ENCODE measurements around the gene HELZ.
"Not testable (repeated sequence)": the region's sequence is repeated elsewhere in the genome, so short reads cannot be mapped to it uniquely, and the experiment has no call there.

The HELZ gene

DNA sequence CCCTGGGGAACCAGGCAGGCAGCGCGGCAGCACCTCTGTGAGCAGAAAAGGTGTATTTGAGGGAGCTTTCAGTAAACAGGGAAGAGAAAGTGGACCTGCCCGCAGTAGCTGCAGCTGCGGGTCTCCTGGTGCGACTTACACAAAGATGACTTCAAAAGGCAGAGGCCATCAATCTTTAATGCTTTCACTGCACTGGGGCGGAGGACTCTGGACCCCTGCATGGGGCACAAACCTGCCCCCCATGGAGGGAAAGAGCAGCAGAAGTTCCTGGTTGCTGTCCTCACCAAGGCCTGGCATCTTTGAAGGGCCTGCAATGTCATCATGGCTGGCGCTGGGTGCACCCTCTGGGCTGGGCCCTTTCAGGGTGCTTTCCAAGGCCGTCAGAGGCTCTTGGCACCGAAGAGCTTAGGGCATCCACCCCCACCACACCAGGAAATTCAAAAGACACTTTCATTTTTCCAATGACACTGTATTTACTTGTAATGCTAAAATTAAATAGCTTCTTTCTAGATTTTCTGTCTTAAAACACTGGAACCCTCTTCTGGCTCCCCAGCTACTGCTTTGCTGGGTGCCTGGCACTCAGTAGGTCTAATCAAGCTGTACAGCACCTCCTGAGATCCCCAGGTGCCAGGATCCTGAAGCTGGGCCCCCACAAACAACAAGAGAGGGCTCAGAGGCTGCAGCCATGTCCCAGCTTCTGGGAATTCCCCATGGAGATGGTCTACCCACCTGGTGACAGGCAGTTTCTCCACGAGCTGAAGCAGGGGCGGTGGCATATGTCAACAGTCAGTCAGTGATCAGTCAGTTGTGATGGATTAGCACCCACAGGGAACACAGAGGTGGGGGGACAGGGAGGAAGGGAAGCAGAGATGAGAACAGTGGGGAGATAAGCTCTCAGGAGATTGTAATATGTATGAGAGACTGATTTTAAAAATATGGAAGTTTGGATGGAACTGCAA is 202.8 kb downstream of the HELZ start:
- H3K36me3 ChIP-seq (ENCODE audit: insufficient read depth, low read length) = no peaks in the 10 kb centered on the region
- no peaks in the 10 kb centered on the region for H3K4me1 ChIP-seq (ENCODE audit: control insufficient read depth, insufficient read depth, low read length, unreplicated experiment)
- H3K79me2 ChIP-seq (ENCODE audit: control insufficient read depth, insufficient read depth, low read length, unreplicated experiment) = no peaks in the 10 kb centered on the region
- no peak overlapping the region for H2AFZ ChIP-seq (ENCODE audit: low read length, unreplicated experiment)
- H3K4me3 ChIP-seq (ENCODE audit: low read depth, low read length) = no peak overlapping the region
- H3K27ac ChIP-seq (ENCODE audit: low read depth, low read length) = no peak overlapping the region
- H3K27me3 ChIP-seq (ENCODE audit: insufficient read depth, low read length) = peaks cover 55% of the 10 kb centered on the region

DNA sequence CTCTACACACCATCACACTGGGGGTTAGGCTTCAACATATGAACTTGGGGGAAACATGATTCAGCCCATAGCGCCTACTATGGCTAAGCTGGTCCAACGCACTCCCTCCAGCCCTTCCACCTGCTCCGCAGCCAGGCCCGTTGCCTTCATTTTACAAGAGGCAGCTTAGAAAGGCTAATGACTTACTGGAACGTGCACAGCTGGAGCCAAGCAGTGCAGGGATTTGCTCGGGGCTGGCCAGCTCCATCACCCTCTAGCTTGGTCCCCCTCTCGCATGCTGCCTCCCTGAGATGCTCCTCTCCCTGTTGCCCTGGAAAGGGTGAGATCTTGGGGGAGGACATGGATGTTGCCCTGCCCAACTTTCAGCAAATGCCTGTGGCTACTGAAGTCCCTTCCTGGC is 203.5 kb downstream of the HELZ start:
- H3K27ac ChIP-seq (ENCODE audit: low read depth, low read length) = no peak overlapping the region
- H3K27me3 ChIP-seq (ENCODE audit: insufficient read depth, low read length) = peaks cover 58% of the 10 kb centered on the region
- no peaks in the 10 kb centered on the region for H3K79me2 ChIP-seq (ENCODE audit: control insufficient read depth, insufficient read depth, low read length, unreplicated experiment)
- no peaks in the 10 kb centered on the region for H3K4me1 ChIP-seq (ENCODE audit: control insufficient read depth, insufficient read depth, low read length, unreplicated experiment)
- H2AFZ ChIP-seq (ENCODE audit: low read length, unreplicated experiment) = no peak overlapping the region
- no peaks in the 10 kb centered on the region for H3K36me3 ChIP-seq (ENCODE audit: insufficient read depth, low read length)
- no peak overlapping the region for H3K4me3 ChIP-seq (ENCODE audit: low read depth, low read length)

DNA sequence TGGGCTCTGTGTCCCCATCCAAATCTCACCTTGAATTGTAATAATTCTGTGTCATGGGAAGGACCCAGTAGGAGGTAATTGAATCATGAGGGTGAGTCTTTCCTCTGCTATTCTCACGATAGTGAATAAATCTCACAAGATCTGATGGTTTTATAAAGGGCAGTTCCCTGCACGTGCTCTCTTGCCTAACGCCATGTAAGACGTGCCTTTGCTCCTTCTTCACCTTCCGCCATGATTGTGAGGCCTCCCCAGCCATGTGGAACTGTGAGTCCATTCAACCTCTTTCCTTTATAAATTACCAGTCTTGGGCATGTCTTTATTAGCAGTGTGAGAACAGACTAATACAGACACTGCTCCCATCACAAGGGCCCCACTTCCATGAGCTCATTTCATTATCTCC is 203.9 kb downstream of the HELZ start:
- H3K27ac ChIP-seq (ENCODE audit: low read depth, low read length); H3K79me2 ChIP-seq (ENCODE audit: control insufficient read depth, insufficient read depth, low read length, unreplicated experiment); H3K4me1 ChIP-seq (ENCODE audit: control insufficient read depth, insufficient read depth, low read length, unreplicated experiment); H2AFZ ChIP-seq (ENCODE audit: low read length, unreplicated experiment); H3K36me3 ChIP-seq (ENCODE audit: insufficient read depth, low read length); H3K4me3 ChIP-seq (ENCODE audit: low read depth, low read length): not testable (repeated sequence)
- peaks cover 58% of the 10 kb centered on the region for H3K27me3 ChIP-seq (ENCODE audit: insufficient read depth, low read length)

DNA sequence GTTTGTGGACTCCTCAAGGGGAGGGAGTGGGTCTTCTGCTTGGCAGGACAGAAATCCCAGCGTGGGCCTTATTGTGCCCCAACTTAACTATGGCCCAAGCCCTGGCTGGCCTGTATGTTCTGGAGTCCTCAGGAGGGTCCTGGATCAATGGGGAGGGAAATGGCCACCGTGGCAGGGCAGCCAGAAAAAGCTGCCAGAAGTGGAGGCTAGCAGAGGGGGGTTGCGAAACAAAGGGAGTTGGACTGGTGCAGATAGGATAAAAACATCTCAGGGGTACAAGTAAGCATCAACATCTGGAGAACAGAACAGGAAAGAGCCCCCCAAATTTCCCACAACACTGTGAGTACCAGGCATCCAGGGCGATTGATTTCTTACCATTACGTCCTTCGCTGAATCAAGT is 204.3 kb downstream of the HELZ start:
- Histone ChIP-seq H2AFZ (ENCODE audit: low read length, unreplicated experiment) (no peak overlapping the region), H3K27ac (ENCODE audit: low read depth, low read length) (no peak overlapping the region), H3K36me3 (ENCODE audit: insufficient read depth, low read length) (no peaks in the 10 kb centered on the region), H3K4me3 (ENCODE audit: low read depth, low read length) (no peak overlapping the region), H3K79me2 (ENCODE audit: control insufficient read depth, insufficient read depth, low read length, unreplicated experiment) (no peaks in the 10 kb centered on the region), H3K4me1 (ENCODE audit: control insufficient read depth, insufficient read depth, low read length, unreplicated experiment) (no peaks in the 10 kb centered on the region), H3K27me3 (ENCODE audit: insufficient read depth, low read length) (peaks cover 54% of the 10 kb centered on the region)

DNA sequence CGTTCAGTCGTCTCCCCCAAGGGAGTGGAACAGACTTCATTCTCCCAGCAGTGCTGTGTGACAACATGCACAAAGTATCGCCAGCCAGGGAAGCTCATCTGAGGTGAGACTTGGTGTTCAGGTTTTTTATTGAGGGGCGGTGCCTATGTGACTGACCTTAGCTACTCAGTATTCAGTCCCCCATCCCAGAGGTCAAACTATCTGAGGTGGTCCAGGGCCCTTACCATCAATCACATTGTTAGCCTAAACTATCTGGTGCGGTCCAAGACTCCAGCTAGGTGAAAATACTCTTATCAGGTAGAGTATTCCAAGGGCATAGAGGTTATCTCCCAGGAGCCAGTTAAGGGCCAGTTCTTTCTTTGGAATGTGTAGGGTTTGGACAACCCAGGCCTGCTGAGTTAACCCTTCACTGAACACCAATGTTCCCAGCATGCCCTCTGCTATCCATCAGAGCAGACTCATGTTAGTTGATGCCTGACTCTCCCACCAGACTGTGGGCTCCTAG is 206.1 kb downstream of the HELZ start:
- Histone ChIP-seq H3K27me3 (ENCODE audit: insufficient read depth, low read length) (peaks cover 66% of the 10 kb centered on the region), H3K4me3 (ENCODE audit: low read depth, low read length) (no peak overlapping the region), H2AFZ (ENCODE audit: low read length, unreplicated experiment) (no peak overlapping the region), H3K36me3 (ENCODE audit: insufficient read depth, low read length) (no peaks in the 10 kb centered on the region), H3K4me1 (ENCODE audit: control insufficient read depth, insufficient read depth, low read length, unreplicated experiment) (no peaks in the 10 kb centered on the region), H3K79me2 (ENCODE audit: control insufficient read depth, insufficient read depth, low read length, unreplicated experiment) (no peaks in the 10 kb centered on the region), H3K27ac (ENCODE audit: low read depth, low read length) (no peak overlapping the region)

DNA sequence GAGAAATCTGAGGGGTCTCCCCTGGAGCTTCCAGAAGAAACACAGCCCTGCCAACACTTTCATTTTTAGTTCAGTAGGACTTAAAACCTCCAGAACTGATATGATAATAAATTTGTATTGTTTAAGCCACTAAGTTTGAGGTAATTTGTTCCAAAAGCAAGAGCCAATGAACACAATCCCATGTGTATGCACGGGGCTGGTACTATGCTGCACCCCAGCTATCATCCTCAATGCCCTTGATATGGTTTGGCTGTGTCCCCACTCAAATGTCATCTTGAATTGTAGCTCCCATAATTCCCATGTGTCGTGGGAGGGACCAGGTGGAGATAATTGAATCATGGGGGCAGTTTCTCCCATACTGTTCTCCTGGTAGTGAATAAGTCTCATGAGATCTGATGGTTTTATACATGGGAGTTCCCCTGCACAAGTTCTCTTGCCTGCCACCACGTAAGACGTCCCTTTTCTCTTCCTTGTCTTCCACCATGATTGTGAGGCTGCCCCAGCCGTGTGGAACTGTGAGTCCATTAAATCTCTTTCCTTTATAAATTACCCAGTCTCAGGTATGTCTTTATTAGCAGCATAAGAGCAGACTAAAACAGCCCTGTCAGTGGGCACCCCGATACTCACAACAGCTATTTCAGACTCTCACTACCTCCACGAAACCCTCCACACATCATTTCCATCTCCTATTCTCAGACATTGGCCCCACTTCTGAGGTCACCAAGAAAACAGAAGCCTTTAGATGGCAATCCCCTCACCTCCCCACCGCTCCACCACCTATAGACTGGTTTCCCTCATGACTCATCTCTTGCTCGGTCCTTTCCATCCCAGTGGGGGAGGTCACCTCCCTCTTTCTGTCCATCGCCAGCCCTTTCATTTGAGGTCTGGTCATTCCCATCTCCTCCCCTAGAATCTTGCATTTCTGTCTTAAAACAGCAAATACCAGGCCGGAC is 209.6 kb downstream of the HELZ start:
- no peak overlapping the region for H3K4me3 ChIP-seq (ENCODE audit: low read depth, low read length)
- H3K79me2 ChIP-seq (ENCODE audit: control insufficient read depth, insufficient read depth, low read length, unreplicated experiment) = no peaks in the 10 kb centered on the region
- H3K4me1 ChIP-seq (ENCODE audit: control insufficient read depth, insufficient read depth, low read length, unreplicated experiment) = no peaks in the 10 kb centered on the region
- no peaks in the 10 kb centered on the region for H3K36me3 ChIP-seq (ENCODE audit: insufficient read depth, low read length)
- no peak overlapping the region for H2AFZ ChIP-seq (ENCODE audit: low read length, unreplicated experiment)
- no peak overlapping the region for H3K27ac ChIP-seq (ENCODE audit: low read depth, low read length)
- peaks cover 50% of the 10 kb centered on the region for H3K27me3 ChIP-seq (ENCODE audit: insufficient read depth, low read length)

DNA sequence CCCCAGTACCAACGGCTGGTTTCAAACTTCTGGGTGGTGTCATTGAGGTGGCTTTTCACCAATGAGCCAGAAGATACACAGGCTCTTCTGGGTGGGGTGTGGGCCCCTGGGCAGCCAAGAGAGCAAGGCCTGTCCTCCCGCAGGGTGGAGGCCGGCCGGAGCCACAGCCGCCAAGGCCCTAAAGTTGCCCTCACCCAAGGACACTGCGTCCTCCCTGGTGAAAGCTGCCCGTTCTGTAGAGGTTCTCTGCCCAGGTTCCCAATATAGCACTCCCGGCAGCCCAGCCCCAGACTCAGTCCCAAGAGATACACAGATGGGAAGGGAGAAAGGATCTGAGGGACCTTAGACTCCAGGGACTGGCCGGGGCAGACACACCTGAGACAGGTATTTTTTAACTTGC is 211.4 kb downstream of the HELZ start:
- H3K27me3 ChIP-seq (ENCODE audit: insufficient read depth, low read length) = peaks cover 39% of the 10 kb centered on the region
- H3K4me3 ChIP-seq (ENCODE audit: low read depth, low read length) = no peak overlapping the region
- H3K4me1 ChIP-seq (ENCODE audit: control insufficient read depth, insufficient read depth, low read length, unreplicated experiment) = no peaks in the 10 kb centered on the region

DNA sequence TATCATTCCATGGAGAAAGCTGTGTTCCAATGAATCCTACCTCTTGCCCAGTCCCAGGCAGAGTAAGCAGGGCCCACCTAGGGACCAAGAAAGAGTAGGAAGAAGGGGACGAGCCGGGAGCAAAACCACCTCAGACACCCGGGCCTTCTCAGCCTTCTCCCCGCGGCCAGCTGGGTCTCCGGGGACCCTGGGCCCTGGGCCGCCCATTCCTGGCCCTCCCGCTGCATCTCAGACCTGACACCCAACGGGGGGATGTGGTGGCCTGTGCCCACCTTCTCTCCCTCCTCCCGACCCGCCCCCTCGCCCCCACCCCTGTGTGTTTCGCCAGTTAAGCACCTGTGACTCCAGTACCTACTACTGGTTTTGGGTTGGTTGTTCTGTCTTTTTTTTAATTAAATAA is 212.0 kb downstream of the HELZ start:
- H3K36me3 ChIP-seq (ENCODE audit: insufficient read depth, low read length) = no peaks in the 10 kb centered on the region
- H3K4me1 ChIP-seq (ENCODE audit: control insufficient read depth, insufficient read depth, low read length, unreplicated experiment) = no peaks in the 10 kb centered on the region
- H2AFZ ChIP-seq (ENCODE audit: low read length, unreplicated experiment) = no peak overlapping the region
- H3K79me2 ChIP-seq (ENCODE audit: control insufficient read depth, insufficient read depth, low read length, unreplicated experiment) = no peaks in the 10 kb centered on the region
- H3K4me3 ChIP-seq (ENCODE audit: low read depth, low read length) = no peak overlapping the region
- H3K27me3 ChIP-seq (ENCODE audit: insufficient read depth, low read length) = peaks cover 35% of the 10 kb centered on the region
- H3K27ac ChIP-seq (ENCODE audit: low read depth, low read length) = no peak overlapping the region

More for the DNA sequence above, 211.4 kb downstream of the HELZ start:
- Histone ChIP-seq H3K79me2 (ENCODE audit: control insufficient read depth, insufficient read depth, low read length, unreplicated experiment) (no peaks in the 10 kb centered on the region), H2AFZ (ENCODE audit: low read length, unreplicated experiment) (no peak overlapping the region), H3K36me3 (ENCODE audit: insufficient read depth, low read length) (no peaks in the 10 kb centered on the region), H3K27ac (ENCODE audit: low read depth, low read length) (no peak overlapping the region)

DNA sequence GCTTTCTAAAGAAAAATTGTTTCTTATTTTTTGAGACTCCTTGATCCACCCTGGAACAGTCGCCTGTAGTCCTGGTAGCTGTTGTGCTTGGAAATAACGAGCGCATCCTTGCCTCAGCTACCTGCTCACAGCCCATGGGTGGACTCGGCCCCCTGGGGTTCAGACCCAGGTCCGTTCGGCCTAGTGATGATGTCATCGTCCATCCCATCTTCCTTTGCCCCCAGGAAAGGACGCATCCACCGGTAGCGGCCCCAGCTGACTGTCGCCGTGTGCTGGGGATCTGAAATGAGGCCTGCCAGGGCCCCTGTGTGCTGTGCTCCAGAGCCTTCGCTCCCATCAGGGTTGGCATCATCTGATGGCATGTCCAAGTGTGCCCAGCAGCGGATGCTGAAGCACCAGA is 212.6 kb downstream of the HELZ start:
- peaks cover 31% of the 10 kb centered on the region for H3K27me3 ChIP-seq (ENCODE audit: insufficient read depth, low read length)
- H3K27ac ChIP-seq (ENCODE audit: low read depth, low read length) = no peak overlapping the region
- H2AFZ ChIP-seq (ENCODE audit: low read length, unreplicated experiment) = no peak overlapping the region
- no peak overlapping the region for H3K4me3 ChIP-seq (ENCODE audit: low read depth, low read length)
- no peaks in the 10 kb centered on the region for H3K4me1 ChIP-seq (ENCODE audit: control insufficient read depth, insufficient read depth, low read length, unreplicated experiment)
- H3K79me2 ChIP-seq (ENCODE audit: control insufficient read depth, insufficient read depth, low read length, unreplicated experiment) = no peaks in the 10 kb centered on the region
- no peaks in the 10 kb centered on the region for H3K36me3 ChIP-seq (ENCODE audit: insufficient read depth, low read length)

DNA sequence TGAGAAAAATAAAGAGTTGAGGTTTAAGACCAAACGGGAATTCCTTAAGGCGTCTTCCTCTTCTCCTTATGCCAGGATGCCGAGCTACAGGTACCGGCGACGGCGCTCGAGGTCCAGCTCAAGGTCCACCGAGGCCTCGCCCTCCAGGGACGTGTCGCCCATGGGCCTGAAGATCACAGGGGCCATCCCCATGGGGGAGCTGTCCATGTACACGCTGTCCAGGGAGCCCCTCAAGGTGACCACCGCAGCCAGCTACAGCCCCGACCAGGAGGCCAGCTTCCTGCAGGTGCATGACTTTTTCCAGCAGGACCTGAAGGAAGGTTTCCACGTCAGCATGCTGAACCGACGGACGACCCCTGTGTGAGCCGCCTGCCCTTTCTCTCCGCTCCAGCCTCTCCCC is 214.4 kb downstream of the HELZ start:
- no peak overlapping the region for H3K27ac ChIP-seq (ENCODE audit: low read depth, low read length)
- no peak overlapping the region for H3K4me3 ChIP-seq (ENCODE audit: low read depth, low read length)
- H3K36me3 ChIP-seq (ENCODE audit: insufficient read depth, low read length) = no peaks in the 10 kb centered on the region
- peaks cover 20% of the 10 kb centered on the region for H3K27me3 ChIP-seq (ENCODE audit: insufficient read depth, low read length)
- no peaks in the 10 kb centered on the region for H3K4me1 ChIP-seq (ENCODE audit: control insufficient read depth, insufficient read depth, low read length, unreplicated experiment)
- H3K79me2 ChIP-seq (ENCODE audit: control insufficient read depth, insufficient read depth, low read length, unreplicated experiment) = no peaks in the 10 kb centered on the region
- H2AFZ ChIP-seq (ENCODE audit: low read length, unreplicated experiment) = no peak overlapping the region
